SU-DHL-6 (cell line): ENCODE data around the gene TPO.

Experiments used
- H2AFZ ChIP-seq: fragments of 200-600 bp; sonication (generic); 2 replicates; pipeline ENCODE4 v1.6.1; 2014; ENCODE audit warnings: low read depth, mild to moderate bottlenecking, moderate library complexity, mixed read lengths, antibody characterized with exemption, low read length; ENCODE audit not compliant: severe bottlenecking
- H3F3A ChIP-seq: fragments of 200-600 bp; shearing (Covaris generic); 2 replicates; pipeline ENCODE4 v1.6.0; 2016; ENCODE audit warnings: antibody characterized with exemption, mild to moderate bottlenecking; ENCODE audit not compliant: insufficient read depth
- H3K27ac ChIP-seq: fragments of 200-600 bp; sonication (generic); 2 replicates; pipeline ENCODE4 v1.5.1; 2016; ENCODE audit warnings: low read depth, mild to moderate bottlenecking, low read length, moderate library complexity, mixed read lengths
- H3K27me3 ChIP-seq: fragments of 200-600 bp; sonication (generic), shearing (Covaris generic); 2 replicates; pipeline ENCODE4 v1.6.0; 2014; ENCODE audit warnings: mild to moderate bottlenecking, low read length
- H3K36me3 ChIP-seq: fragments of 200-600 bp; sonication (generic); 2 replicates; pipeline ENCODE4 v1.6.1; 2014; ENCODE audit warnings: mild to moderate bottlenecking, low read length, mixed read lengths
- H3K4me2 ChIP-seq: fragments of 300-600, 200-600 bp; shearing (Covaris generic), sonication (generic); 2 replicates; pipeline ENCODE4 v1.6.0; 2014; ENCODE audit warnings: low read length, low read depth, mild to moderate bottlenecking; ENCODE audit not compliant: poor library complexity, severe bottlenecking
- H3K4me3 ChIP-seq: fragments of 200-600 bp; sonication (generic); 2 replicates; pipeline ENCODE4 v1.5.1; 2014; ENCODE audit warnings: antibody characterized with exemption, low read length, mild to moderate bottlenecking, mixed read lengths; ENCODE audit not compliant: insufficient read depth, poor library complexity, severe bottlenecking
- H3K79me2 ChIP-seq: fragments of 200-600 bp; sonication (generic); 2 replicates; pipeline ENCODE4 v1.6.1; 2014; ENCODE audit warnings: mild to moderate bottlenecking, low read length, moderate library complexity; ENCODE audit not compliant: insufficient read depth
- H3K9ac ChIP-seq: fragments of 200-600 bp; sonication (generic); 2 replicates; pipeline ENCODE4 v1.7.0; 2014; ENCODE audit warnings: mild to moderate bottlenecking, low read length
- H3K9me2 ChIP-seq: fragments of 200-600 bp; sonication (generic); replicated peaks from 2 replicates; pipeline ENCODE4 v1.6.1; 2014; ENCODE audit warnings: low read length; ENCODE audit not compliant: insufficient read depth
- H3K9me3 ChIP-seq: fragments of 200-600 bp; sonication (generic); 2 replicates; pipeline ENCODE4 v1.6.1; 2014; ENCODE audit warnings: low read length, mixed read lengths; ENCODE audit not compliant: insufficient read depth
- H4K20me1 ChIP-seq: fragments of 200-600 bp; sonication (generic); 2 replicates; pipeline ENCODE4 v1.6.1; 2014; ENCODE audit warnings: low read depth, mild to moderate bottlenecking, antibody characterized with exemption, low read length, moderate library complexity, mixed read lengths
- CTCF ChIP-seq: fragments of 200-600 bp; sonication (generic); IDR thresholded peaks from one replicate; pipeline ENCODE4 v1.5.1; 2017; ENCODE audit warnings: antibody characterized with exemption, mild to moderate bottlenecking, low read length, moderate library complexity; ENCODE audit not compliant: insufficient read depth, poor library complexity, severe bottlenecking
- EZH2phosphoT487 ChIP-seq: fragments of 200-600 bp; sonication (generic), shearing (Covaris generic); conservative IDR thresholded peaks from 2 replicates; pipeline ENCODE4 v1.6.1; 2018; ENCODE audit warnings: mild to moderate bottlenecking, antibody characterized with exemption, low read length, moderate library complexity, mixed read lengths

Gene TPO

DNA sequence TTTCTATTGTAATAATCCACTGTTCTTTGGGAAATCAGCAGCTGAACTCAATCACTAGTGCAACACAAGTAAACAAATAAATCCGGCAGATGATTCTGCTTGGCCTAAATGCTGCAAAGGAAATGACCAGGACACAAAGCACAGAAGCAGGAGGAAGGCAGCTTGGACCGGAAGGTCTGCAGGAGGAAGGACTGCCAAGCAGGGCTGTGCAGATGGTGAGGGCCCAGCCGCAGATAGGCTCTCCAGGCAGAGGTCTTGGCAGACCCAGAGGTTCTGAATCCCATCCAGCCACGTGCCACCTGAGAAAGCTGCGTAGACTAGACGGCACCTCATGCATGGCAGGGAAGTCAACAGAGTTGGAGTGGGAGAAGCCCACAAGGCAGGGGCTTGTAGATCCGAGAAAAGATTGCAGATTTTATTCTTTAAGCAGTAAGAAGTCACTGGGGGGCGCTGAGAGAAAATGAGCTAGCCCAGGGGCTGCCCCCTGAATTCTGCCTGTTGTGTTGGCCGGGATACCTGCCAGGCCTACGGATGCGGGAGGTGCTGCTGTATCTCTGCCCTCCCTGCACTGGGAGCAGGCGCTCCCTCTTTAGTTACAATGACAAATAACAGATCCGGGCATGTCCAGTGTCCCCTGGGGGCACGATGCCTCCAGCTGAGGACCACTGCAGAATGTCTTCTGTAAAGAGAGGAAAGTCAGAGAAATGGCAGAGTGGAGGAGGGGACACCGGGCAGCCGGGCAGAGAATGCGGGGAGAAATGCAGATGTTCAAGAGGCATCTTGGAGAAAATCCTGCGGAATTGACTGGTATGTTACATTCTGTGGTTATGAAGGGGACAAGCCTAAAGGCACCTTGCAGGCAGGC lies 177.6 kb downstream of the TPO start:
- Histone ChIP-seq H3K9me2 (no peaks in the 10 kb centered on the region), H3K4me3 (no peak overlapping the region), H4K20me1 (no peaks in the 10 kb centered on the region), H3K36me3 (no peaks in the 10 kb centered on the region), H3F3A (no peaks in the 10 kb centered on the region), H3K27me3 (no peaks in the 10 kb centered on the region), H3K79me2 (no peaks in the 10 kb centered on the region), H3K9me3 (no peaks in the 10 kb centered on the region), H3K9ac (no peak overlapping the region), H3K27ac (no peak overlapping the region), H3K4me2 (no peak overlapping the region), H2AFZ (no peak overlapping the region)
- no peak for TF ChIP-seq EZH2phosphoT487
- TF ChIP-seq CTCF: no peak

- no peaks in the 10 kb centered on the region for H4K20me1 ChIP-seq
- no peaks in the 10 kb centered on the region for H3K79me2 ChIP-seq
- H3K4me3 ChIP-seq: no peak overlapping the region
- H3K9me3 ChIP-seq: peaks cover 1% of the 10 kb centered on the region; the same call in 1 of the 2 replicates
- H3K27me3 ChIP-seq: no peaks in the 10 kb centered on the region
- H3K27ac ChIP-seq: no peak overlapping the region
- H2AFZ ChIP-seq: no peak overlapping the region
- H3K9ac ChIP-seq: no peak overlapping the region
- TF ChIP-seq EZH2phosphoT487 (no peak), CTCF (no peak)
- no peaks in the 10 kb centered on the region for H3F3A ChIP-seq
- H3K4me2 ChIP-seq: no peak overlapping the region
- H3K36me3 ChIP-seq: no peaks in the 10 kb centered on the region
- no peaks in the 10 kb centered on the region for H3K9me2 ChIP-seq
These were observed 178.2 kb downstream of the TPO start for GRCh38 chr2:1591461-1591770.
